ENCODE measurements around the gene GHSR. TPM values are rescaled to one million over a fixed set of nuclear protein-coding genes. Genes with fewer than 3 reads are reported as not detected.

GHSR gene
- polyA plus RNA-seq, 1 donor (not counting 4 experiments of a cell fraction or from before 2014, with no cell fraction given): not detected

DNA sequence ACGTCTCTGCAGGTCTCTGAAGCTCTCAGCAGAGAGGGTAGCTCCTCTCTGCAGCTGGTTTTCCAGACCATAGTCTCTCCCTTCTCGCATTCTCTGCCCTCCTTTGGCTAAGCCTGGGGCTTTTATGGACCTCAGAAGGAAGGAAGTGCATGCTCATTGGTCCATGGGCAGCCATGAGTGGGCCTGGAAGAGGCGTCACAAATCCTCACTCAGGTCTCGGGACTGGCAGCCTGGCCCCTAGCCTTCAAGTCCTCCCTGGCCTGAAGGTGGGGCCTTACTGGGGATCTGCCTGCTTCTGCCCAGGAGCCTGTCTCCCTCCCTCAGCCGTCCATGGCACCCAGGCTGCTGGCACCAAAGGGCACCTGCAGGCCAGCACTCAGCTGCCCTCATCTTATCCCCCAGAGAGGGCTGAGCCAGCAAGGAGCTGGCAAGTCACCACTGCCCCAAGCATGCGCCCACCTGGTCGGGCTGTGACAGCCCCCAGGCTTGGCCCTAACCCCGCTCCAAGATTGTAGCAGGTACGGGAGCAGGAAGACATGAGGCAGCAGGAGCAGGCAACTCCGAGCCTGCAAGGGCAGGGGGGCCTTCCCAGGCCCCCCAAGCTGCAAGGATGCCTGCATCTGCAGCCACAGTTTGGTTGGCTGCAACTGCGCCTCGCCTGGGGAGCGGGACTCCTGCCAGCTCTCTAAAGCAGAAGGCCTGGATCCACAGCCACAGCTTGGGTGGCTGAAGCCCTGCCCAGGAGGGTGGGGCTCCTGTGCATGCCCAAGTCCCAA lies 37.4 kb downstream of the GHSR start:
- Histone ChIP-seq H3K36me3 (ENCODE audit: control insufficient read depth in 2 of 2, extremely low read depth in 1 of 2, insufficient read depth in 2 of 2, low read length in 2 of 2) (no peaks in the 10 kb centered on the region), H2AFZ (ENCODE audit: control insufficient read depth, low read length) (no peak overlapping the region), H3K9me1 (ENCODE audit: control insufficient read depth, extremely low read depth, insufficient read depth, low read length) (no peaks in the 10 kb centered on the region), H3K27me3 (ENCODE audit: control insufficient read depth, extremely low read depth, insufficient read depth, low read length) (no peaks in the 10 kb centered on the region), H3K9ac (ENCODE audit: control insufficient read depth, extremely low read depth, insufficient read depth, low read length) (no peak overlapping the region), H3K79me2 (ENCODE audit: control insufficient read depth, insufficient read depth, low read length) (no peaks in the 10 kb centered on the region), H3K4me3 (ENCODE audit: control insufficient read depth in 2 of 3, extremely low read depth in 1 of 3, insufficient read depth in 2 of 3, low read depth in 1 of 3, low read length in 3 of 3) (no peak overlapping the region), H3K27ac (ENCODE audit: control insufficient read depth, insufficient read depth, low read length) (no peak overlapping the region), H3K4me2 (ENCODE audit: control insufficient read depth, extremely low read depth, insufficient read depth, low read depth, low read length) (no peak overlapping the region), H3K4me1 (ENCODE audit: control insufficient read depth, extremely low read depth, insufficient read depth, low read length) (no peaks in the 10 kb centered on the region), H4K20me1 (ENCODE audit: control insufficient read depth, extremely low read depth, insufficient read depth, low read length) (no peaks in the 10 kb centered on the region), H3K9me3 (ENCODE audit: control insufficient read depth, low read depth, low read length) (no peaks in the 10 kb centered on the region)
- DNase-seq (ENCODE audit: low read depth, low spot score) (no peak), FAIRE-seq (no peak)
- dilution Hi-C loops (cut with MboI; ENCODE audit: extremely low pct_ligation_motif_present, low sequenced_read_pairs): no loop called here
- no peak for TF ChIP-seq EZH2 (IDR thresholded peaks at IDR 0.05; ENCODE audit: low read length)
- TF ChIP-seq, protein P1, sequence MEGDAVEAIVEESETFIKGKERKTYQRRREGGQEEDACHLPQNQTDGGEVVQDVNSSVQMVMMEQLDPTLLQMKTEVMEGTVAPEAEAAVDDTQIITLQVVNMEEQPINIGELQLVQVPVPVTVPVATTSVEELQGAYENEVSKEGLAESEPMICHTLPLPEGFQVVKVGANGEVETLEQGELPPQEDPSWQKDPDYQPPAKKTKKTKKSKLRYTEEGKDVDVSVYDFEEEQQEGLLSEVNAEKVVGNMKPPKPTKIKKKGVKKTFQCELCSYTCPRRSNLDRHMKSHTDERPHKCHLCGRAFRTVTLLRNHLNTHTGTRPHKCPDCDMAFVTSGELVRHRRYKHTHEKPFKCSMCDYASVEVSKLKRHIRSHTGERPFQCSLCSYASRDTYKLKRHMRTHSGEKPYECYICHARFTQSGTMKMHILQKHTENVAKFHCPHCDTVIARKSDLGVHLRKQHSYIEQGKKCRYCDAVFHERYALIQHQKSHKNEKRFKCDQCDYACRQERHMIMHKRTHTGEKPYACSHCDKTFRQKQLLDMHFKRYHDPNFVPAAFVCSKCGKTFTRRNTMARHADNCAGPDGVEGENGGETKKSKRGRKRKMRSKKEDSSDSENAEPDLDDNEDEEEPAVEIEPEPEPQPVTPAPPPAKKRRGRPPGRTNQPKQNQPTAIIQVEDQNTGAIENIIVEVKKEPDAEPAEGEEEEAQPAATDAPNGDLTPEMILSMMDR (optimal IDR thresholded peaks at IDR 0.05 in 1 of 3, IDR thresholded peaks at IDR 0.05 in 1 of 3, conservative IDR thresholded peaks at IDR 0.05 in 1 of 3; ENCODE audit: extremely low read depth in 1 of 3, insufficient read depth in 2 of 3, low read length in 3 of 3): no peak

DNA sequence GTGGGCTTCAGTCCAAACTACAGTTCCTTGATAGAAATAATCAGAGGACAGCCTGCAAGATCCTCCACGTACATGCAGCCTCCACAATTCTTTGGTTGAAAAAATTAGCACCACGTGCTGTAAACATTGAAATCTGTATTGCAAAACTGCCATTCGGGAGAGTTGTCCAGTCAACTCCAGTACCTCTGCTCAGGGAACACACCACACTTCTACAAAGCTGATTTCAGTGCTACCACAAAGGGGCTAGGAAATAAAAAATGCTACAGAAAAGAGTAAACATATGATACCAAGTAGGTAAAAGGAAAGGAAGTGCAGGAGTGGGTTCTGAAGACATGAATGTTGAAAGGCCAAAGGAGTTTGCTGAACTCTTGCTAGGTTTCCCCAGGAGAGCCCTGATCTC lies 40.4 kb downstream of the GHSR start:
- Histone ChIP-seq H3K9me1 (ENCODE audit: control insufficient read depth, extremely low read depth, insufficient read depth, low read length) (no peaks in the 10 kb centered on the region), H3K9me3 (ENCODE audit: control insufficient read depth, low read depth, low read length) (no peaks in the 10 kb centered on the region), H3K36me3 (ENCODE audit: control insufficient read depth in 2 of 2, extremely low read depth in 1 of 2, insufficient read depth in 2 of 2, low read length in 2 of 2) (no peaks in the 10 kb centered on the region), H3K4me1 (ENCODE audit: control insufficient read depth, extremely low read depth, insufficient read depth, low read length) (no peaks in the 10 kb centered on the region), H3K4me3 (ENCODE audit: control insufficient read depth in 2 of 3, extremely low read depth in 1 of 3, insufficient read depth in 2 of 3, low read depth in 1 of 3, low read length in 3 of 3) (no peak overlapping the region), H3K27me3 (ENCODE audit: control insufficient read depth, extremely low read depth, insufficient read depth, low read length) (no peaks in the 10 kb centered on the region), H2AFZ (ENCODE audit: control insufficient read depth, low read length) (no peak overlapping the region), H3K27ac (ENCODE audit: control insufficient read depth, insufficient read depth, low read length) (no peak overlapping the region), H3K79me2 (ENCODE audit: control insufficient read depth, insufficient read depth, low read length) (no peaks in the 10 kb centered on the region), H3K4me2 (ENCODE audit: control insufficient read depth, extremely low read depth, insufficient read depth, low read depth, low read length) (no peak overlapping the region), H3K9ac (ENCODE audit: control insufficient read depth, extremely low read depth, insufficient read depth, low read length) (no peak overlapping the region), H4K20me1 (ENCODE audit: control insufficient read depth, extremely low read depth, insufficient read depth, low read length) (no peaks in the 10 kb centered on the region)
- TF ChIP-seq EZH2 (IDR thresholded peaks at IDR 0.05; ENCODE audit: low read length): no peak
- TF ChIP-seq, protein P1 (optimal IDR thresholded peaks at IDR 0.05 in 1 of 3, IDR thresholded peaks at IDR 0.05 in 1 of 3, conservative IDR thresholded peaks at IDR 0.05 in 1 of 3; ENCODE audit: extremely low read depth in 1 of 3, insufficient read depth in 2 of 3, low read length in 3 of 3): no peak
- dilution Hi-C loops (cut with MboI; ENCODE audit: extremely low pct_ligation_motif_present, low sequenced_read_pairs): no loop called here
- FAIRE-seq (no peak), DNase-seq (ENCODE audit: low read depth, low spot score) (no peak)

All from keratinocyte (primary cell).